ENCODE results near the gene RASSF3.

Gene RASSF3

DNA sequence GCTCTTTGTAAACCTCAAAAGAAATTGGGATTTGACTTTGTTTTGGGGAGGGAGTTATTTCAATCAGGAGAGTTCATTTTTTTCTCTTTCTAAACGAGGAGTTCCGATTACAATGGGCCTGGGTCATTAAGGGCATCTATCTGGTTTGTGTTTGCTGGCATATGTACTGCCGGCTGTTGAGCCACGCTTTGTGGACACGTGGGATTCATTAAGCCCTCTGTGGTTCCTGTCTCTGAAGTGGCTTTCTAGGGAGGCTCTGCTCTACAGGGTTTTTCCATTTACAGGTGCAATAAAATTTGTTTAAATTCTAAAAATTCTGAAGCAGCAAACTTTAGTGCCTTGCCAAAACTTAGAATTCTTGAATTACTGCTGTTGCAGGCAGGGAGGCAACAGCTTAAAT lies 91.0 kb downstream of the RASSF3 start:
- Histone ChIP-seq H3K4me3 (ENCODE audit: low read length) (no peak overlapping the region), H3K27me3 (ENCODE audit: insufficient read depth, low read length) (no peaks in the 10 kb centered on the region), H3K36me3 (ENCODE audit: insufficient read depth, low read length) (no peaks in the 10 kb centered on the region), H3K9me3 (ENCODE audit: low read length) (no peaks in the 10 kb centered on the region), H3K4me1 (ENCODE audit: insufficient read depth, low read length) (peaks cover 10% of the 10 kb centered on the region), H2AFZ (ENCODE audit: low read depth, low read length) (no peak overlapping the region)

- H3K9me3 ChIP-seq (ENCODE audit: low read length) = no peaks in the 10 kb centered on the region
- no peaks in the 10 kb centered on the region for H3K36me3 ChIP-seq (ENCODE audit: insufficient read depth, low read length)
- H3K4me1 ChIP-seq (ENCODE audit: insufficient read depth, low read length) = peaks cover 3% of the 10 kb centered on the region
- no peak overlapping the region for H3K4me3 ChIP-seq (ENCODE audit: low read length)
- no peaks in the 10 kb centered on the region for H3K27me3 ChIP-seq (ENCODE audit: insufficient read depth, low read length)
- no peak overlapping the region for H2AFZ ChIP-seq (ENCODE audit: low read depth, low read length)
Measured at GRCh38 chr12:64706306-64706705, 96.0 kb downstream of the RASSF3 start.

DNA sequence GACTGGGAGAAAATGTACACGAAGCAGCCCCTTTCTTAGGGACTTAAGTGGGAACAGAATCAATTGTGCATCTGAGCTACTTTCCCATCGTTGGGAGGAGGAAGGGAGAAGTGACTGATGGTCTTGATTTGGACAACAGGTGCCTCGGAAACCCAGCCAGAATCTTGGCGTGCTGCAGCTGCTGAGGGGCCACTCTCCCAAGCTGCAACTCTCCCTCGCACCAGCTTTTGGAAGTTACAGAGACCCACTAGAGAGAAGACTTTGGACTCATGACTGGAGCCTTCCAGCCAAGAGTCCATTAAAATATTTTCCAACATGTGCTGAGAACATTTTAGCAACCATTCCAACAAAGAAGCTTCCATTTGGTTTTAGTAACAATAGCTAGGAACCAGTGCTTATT lies 96.6 kb downstream of the RASSF3 start:
- no peaks in the 10 kb centered on the region for H3K36me3 ChIP-seq (ENCODE audit: insufficient read depth, low read length)
- no peak overlapping the region for H3K4me3 ChIP-seq (ENCODE audit: low read length)
- peaks cover 3% of the 10 kb centered on the region for H3K4me1 ChIP-seq (ENCODE audit: insufficient read depth, low read length)

GRCh38 chr12:64707362-64707761 lies 97.1 kb downstream of the RASSF3 start:
- no peak overlapping the region for H2AFZ ChIP-seq (ENCODE audit: low read depth, low read length)
- H3K4me1 ChIP-seq (ENCODE audit: insufficient read depth, low read length) = peaks cover 3% of the 10 kb centered on the region
- H3K4me3 ChIP-seq (ENCODE audit: low read length) = no peak overlapping the region
- no peaks in the 10 kb centered on the region for H3K9me3 ChIP-seq (ENCODE audit: low read length)
- no peaks in the 10 kb centered on the region for H3K27me3 ChIP-seq (ENCODE audit: insufficient read depth, low read length)
- H3K36me3 ChIP-seq (ENCODE audit: insufficient read depth, low read length) = no peaks in the 10 kb centered on the region

More for the DNA sequence above, 96.6 kb downstream of the RASSF3 start:
- Histone ChIP-seq H3K9me3 (ENCODE audit: low read length) (no peaks in the 10 kb centered on the region), H2AFZ (ENCODE audit: low read depth, low read length) (no peak overlapping the region), H3K27me3 (ENCODE audit: insufficient read depth, low read length) (no peaks in the 10 kb centered on the region)

GRCh38 chr12:64707926-64708325 lies 97.6 kb downstream of the RASSF3 start:
- H2AFZ ChIP-seq (ENCODE audit: low read depth, low read length) = no peak overlapping the region
- H3K4me1 ChIP-seq (ENCODE audit: insufficient read depth, low read length) = peaks cover 3% of the 10 kb centered on the region
- H3K36me3 ChIP-seq (ENCODE audit: insufficient read depth, low read length) = no peaks in the 10 kb centered on the region
- H3K4me3 ChIP-seq (ENCODE audit: low read length) = no peak overlapping the region
- no peaks in the 10 kb centered on the region for H3K27me3 ChIP-seq (ENCODE audit: insufficient read depth, low read length)
- no peaks in the 10 kb centered on the region for H3K9me3 ChIP-seq (ENCODE audit: low read length)

- Histone ChIP-seq H3K9me3 (ENCODE audit: low read length) (no peaks in the 10 kb centered on the region), H3K4me3 (ENCODE audit: low read length) (no peak overlapping the region), H3K4me1 (ENCODE audit: insufficient read depth, low read length) (peaks cover 3% of the 10 kb centered on the region)
Measured at GRCh38 chr12:64709429-64709828, 99.1 kb downstream of the RASSF3 start.

DNA sequence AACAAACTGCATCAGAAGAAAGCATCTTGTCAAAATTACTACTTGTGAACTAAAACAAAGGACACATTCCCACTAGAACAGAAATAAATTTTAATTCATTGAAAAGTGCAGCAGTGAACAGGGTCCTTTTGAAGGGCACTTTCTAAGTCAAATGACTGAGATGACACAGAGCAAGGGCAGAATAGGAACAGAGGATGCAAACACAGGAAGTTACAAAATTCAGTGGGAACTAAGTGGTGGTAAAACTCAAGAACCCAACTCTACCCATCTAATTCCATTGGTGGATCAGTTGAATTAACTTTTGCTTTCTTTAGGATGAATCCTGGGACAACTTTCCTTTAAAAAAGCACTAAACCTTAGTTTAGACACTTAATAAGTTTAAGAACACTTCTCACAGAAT lies 103.1 kb downstream of the RASSF3 start:
- Histone ChIP-seq H3K4me3 (ENCODE audit: low read length) (no peak overlapping the region), H3K36me3 (ENCODE audit: insufficient read depth, low read length) (peaks cover 32% of the 10 kb centered on the region), H3K9me3 (ENCODE audit: low read length) (no peaks in the 10 kb centered on the region), H3K4me1 (ENCODE audit: insufficient read depth, low read length) (no peaks in the 10 kb centered on the region), H2AFZ (ENCODE audit: low read depth, low read length) (no peak overlapping the region), H3K27me3 (ENCODE audit: insufficient read depth, low read length) (no peaks in the 10 kb centered on the region)

More at GRCh38 chr12:64709429-64709828, 99.1 kb downstream of the RASSF3 start:
- Histone ChIP-seq H3K36me3 (ENCODE audit: insufficient read depth, low read length) (peaks cover 4% of the 10 kb centered on the region), H2AFZ (ENCODE audit: low read depth, low read length) (no peak overlapping the region), H3K27me3 (ENCODE audit: insufficient read depth, low read length) (no peaks in the 10 kb centered on the region)

GRCh38 chr12:64714551-64714968 lies 104.3 kb downstream of the RASSF3 start:
- no peak overlapping the region for H3K4me3 ChIP-seq (ENCODE audit: low read length)
- H3K36me3 ChIP-seq (ENCODE audit: insufficient read depth, low read length) = peaks cover 40% of the 10 kb centered on the region
- no peaks in the 10 kb centered on the region for H3K4me1 ChIP-seq (ENCODE audit: insufficient read depth, low read length)
- H3K27me3 ChIP-seq (ENCODE audit: insufficient read depth, low read length) = no peaks in the 10 kb centered on the region
- no peak overlapping the region for H2AFZ ChIP-seq (ENCODE audit: low read depth, low read length)
- H3K9me3 ChIP-seq (ENCODE audit: low read length) = no peaks in the 10 kb centered on the region

DNA sequence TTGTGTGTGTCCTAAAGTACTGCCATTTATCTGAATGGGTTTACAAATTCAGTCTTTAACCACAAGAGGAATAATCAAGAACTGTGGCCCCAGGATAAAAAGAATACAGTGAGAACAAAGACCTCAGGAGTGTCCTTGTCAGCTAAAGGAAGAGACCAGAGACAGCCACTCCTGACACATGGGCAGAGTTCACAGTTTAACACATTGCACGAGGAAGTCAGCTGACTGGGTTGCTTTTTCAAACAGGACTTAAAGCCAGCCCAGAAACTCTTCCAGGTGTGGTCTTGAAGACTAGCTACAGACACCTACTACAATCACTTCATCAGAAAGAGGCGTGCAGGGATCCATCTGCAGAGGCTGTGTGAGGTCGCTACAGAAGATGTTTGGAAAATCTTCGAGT lies 106.1 kb downstream of the RASSF3 start:
- H3K4me3 ChIP-seq (ENCODE audit: low read length) = no peak overlapping the region
- no peaks in the 10 kb centered on the region for H3K4me1 ChIP-seq (ENCODE audit: insufficient read depth, low read length)
- H3K36me3 ChIP-seq (ENCODE audit: insufficient read depth, low read length) = peaks cover 53% of the 10 kb centered on the region
- no peak overlapping the region for H2AFZ ChIP-seq (ENCODE audit: low read depth, low read length)
- H3K9me3 ChIP-seq (ENCODE audit: low read length) = no peaks in the 10 kb centered on the region
- H3K27me3 ChIP-seq (ENCODE audit: insufficient read depth, low read length) = no peaks in the 10 kb centered on the region

DNA sequence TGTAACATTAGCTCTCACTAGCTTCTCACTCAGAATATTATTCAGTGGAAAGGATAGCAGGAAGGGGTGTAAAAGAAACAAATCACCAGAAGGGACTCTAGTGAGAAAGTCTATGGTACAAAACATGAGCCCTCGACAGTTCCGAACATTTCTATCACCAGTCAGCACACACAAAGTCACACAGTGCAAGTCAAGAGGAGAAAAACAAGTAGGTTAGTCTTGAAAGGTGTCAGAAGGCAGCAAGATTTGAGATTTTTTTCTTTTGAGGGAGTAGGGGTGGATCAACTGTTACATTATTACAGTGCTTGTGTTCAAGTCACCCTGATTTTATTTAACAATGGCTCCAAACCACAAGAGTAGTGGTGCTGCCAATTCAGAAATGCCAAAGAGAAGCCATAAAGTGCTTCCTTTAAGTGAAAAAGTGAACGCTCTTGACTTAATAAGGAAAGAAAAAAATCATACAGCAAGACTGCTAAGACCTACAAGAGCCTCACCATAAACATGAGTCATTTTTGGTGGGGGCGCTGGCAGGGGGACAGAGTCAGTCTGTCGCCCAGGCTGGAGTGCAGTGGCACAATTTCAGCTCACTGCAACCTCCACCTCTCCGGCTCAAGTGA lies 106.7 kb downstream of the RASSF3 start:
- Histone ChIP-seq H3K9me3 (ENCODE audit: low read length) (no peaks in the 10 kb centered on the region), H3K4me3 (ENCODE audit: low read length) (no peak overlapping the region), H3K4me1 (ENCODE audit: insufficient read depth, low read length) (no peaks in the 10 kb centered on the region), H2AFZ (ENCODE audit: low read depth, low read length) (no peak overlapping the region), H3K36me3 (ENCODE audit: insufficient read depth, low read length) (peaks cover 59% of the 10 kb centered on the region), H3K27me3 (ENCODE audit: insufficient read depth, low read length) (no peaks in the 10 kb centered on the region)

- Histone ChIP-seq H3K36me3 (ENCODE audit: insufficient read depth, low read length) (peaks cover 75% of the 10 kb centered on the region), H2AFZ (ENCODE audit: low read depth, low read length) (no peak overlapping the region), H3K9me3 (ENCODE audit: low read length) (no peaks in the 10 kb centered on the region), H3K27me3 (ENCODE audit: insufficient read depth, low read length) (no peaks in the 10 kb centered on the region), H3K4me1 (ENCODE audit: insufficient read depth, low read length) (no peaks in the 10 kb centered on the region), H3K4me3 (ENCODE audit: low read length) (no peak overlapping the region)
Measured at GRCh38 chr12:64718649-64719048, 108.4 kb downstream of the RASSF3 start.

DNA sequence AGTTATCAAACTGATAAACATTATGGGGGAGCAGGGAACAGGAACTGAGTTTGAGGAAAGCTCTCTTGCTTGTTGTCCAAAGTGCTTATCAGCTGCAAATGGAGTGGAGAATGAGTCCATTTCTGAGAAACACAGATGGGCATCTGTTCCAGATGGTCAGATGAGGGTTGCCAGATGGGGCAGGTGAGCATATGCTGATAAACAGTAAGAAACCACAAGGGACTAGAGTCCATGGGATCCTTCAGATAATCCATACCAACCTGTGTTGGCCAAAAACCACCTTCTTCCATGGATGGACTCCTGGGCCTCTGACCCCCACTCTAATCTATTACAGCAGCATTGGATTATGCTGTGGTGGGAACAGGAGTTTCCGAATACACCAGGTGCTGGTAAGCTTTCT lies 110.6 kb downstream of the RASSF3 start:
- no peaks in the 10 kb centered on the region for H3K9me3 ChIP-seq (ENCODE audit: low read length)
- H3K4me1 ChIP-seq (ENCODE audit: insufficient read depth, low read length) = no peaks in the 10 kb centered on the region
- H3K36me3 ChIP-seq (ENCODE audit: insufficient read depth, low read length) = peaks cover 65% of the 10 kb centered on the region
- H2AFZ ChIP-seq (ENCODE audit: low read depth, low read length) = no peak overlapping the region
- no peak overlapping the region for H3K4me3 ChIP-seq (ENCODE audit: low read length)
- H3K27me3 ChIP-seq (ENCODE audit: insufficient read depth, low read length) = no peaks in the 10 kb centered on the region

GRCh38 chr12:64722835-64723234 lies 112.5 kb downstream of the RASSF3 start:
- H2AFZ ChIP-seq (ENCODE audit: low read depth, low read length) = no peak overlapping the region
- peaks cover 52% of the 10 kb centered on the region for H3K36me3 ChIP-seq (ENCODE audit: insufficient read depth, low read length)
- H3K27me3 ChIP-seq (ENCODE audit: insufficient read depth, low read length) = no peaks in the 10 kb centered on the region
- no peaks in the 10 kb centered on the region for H3K9me3 ChIP-seq (ENCODE audit: low read length)
- no peak overlapping the region for H3K4me3 ChIP-seq (ENCODE audit: low read length)
- H3K4me1 ChIP-seq (ENCODE audit: insufficient read depth, low read length) = no peaks in the 10 kb centered on the region

DNA sequence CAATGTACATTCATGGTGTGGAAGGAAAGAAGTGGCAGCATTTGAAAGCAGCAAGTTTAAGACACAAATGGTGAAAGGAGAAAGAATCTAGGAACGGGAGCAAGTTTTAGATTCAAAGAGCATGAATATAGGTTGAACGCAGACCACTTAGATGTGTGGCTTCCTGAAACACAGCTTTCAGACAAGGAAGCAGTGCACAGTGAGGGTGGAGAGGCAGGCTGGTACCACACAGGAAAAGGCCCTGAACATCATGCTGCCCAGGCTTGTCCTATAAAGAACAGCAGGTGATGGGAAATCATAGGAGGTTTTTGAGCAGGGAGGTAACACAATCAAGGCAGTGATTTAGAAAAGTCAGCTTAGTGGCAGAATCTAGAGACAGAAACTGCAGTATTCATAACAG lies 113.3 kb downstream of the RASSF3 start:
- H3K4me1 ChIP-seq (ENCODE audit: insufficient read depth, low read length) = no peaks in the 10 kb centered on the region
- H2AFZ ChIP-seq (ENCODE audit: low read depth, low read length) = no peak overlapping the region
- H3K36me3 ChIP-seq (ENCODE audit: insufficient read depth, low read length) = peaks cover 55% of the 10 kb centered on the region
- no peak overlapping the region for H3K4me3 ChIP-seq (ENCODE audit: low read length)
- no peaks in the 10 kb centered on the region for H3K9me3 ChIP-seq (ENCODE audit: low read length)
- no peaks in the 10 kb centered on the region for H3K27me3 ChIP-seq (ENCODE audit: insufficient read depth, low read length)
